Measurements from ENCODE around the gene SLC9A1.

- TF ChIP-seq SIN3A (IDR thresholded peaks at IDR 0.05; ENCODE audit: low read depth) (no peak), CTCF (IDR thresholded peaks at IDR 0.05 in 2 of 3, conservative IDR thresholded peaks at IDR 0.05 in 1 of 3; ENCODE audit: borderline replicate concordance in 1 of 3, insufficient read depth in 1 of 3, low read depth in 2 of 3, low read length in 2 of 3) (no peak), EZH2phosphoT487 (IDR thresholded peaks at IDR 0.05; ENCODE audit: borderline replicate concordance) (no peak), JUND (IDR thresholded peaks at IDR 0.05) (no peak), EGR1 (IDR thresholded peaks at IDR 0.05; ENCODE audit: low read depth) (no peak), POLR2A (IDR thresholded peaks at IDR 0.05; ENCODE audit: borderline replicate concordance, extremely low read depth, insufficient read depth, insufficient read length) (no peak), MAX (IDR thresholded peaks at IDR 0.05) (no peak), ZBTB33 (IDR thresholded peaks at IDR 0.05; ENCODE audit: extremely low read depth, insufficient replicate concordance, low read length) (no peak), ATF3 (IDR thresholded peaks at IDR 0.05) (no peak), RAD21 (IDR thresholded peaks at IDR 0.05; ENCODE audit: low read depth) (no peak), ZFX (IDR thresholded peaks at IDR 0.05) (no peak), EZH2 (IDR thresholded peaks at IDR 0.05) (no peak), ZNF274 (IDR thresholded peaks at IDR 0.05; ENCODE audit: low read depth, low read length) (no peak), REST (IDR thresholded peaks at IDR 0.05; ENCODE audit: low read depth) (no peak)
These were observed 17.9 kb downstream of the SLC9A1 start for GRCh38 chr1:27136998-27137542.
